ENCODE data around the gene ACTN1. TPM values are rescaled to one million over a fixed set of nuclear protein-coding genes. Genes with fewer than 3 reads are reported as not detected.

Gene ACTN1
- polyA plus RNA-seq, 1 experiment = 641 TPM

DNA sequence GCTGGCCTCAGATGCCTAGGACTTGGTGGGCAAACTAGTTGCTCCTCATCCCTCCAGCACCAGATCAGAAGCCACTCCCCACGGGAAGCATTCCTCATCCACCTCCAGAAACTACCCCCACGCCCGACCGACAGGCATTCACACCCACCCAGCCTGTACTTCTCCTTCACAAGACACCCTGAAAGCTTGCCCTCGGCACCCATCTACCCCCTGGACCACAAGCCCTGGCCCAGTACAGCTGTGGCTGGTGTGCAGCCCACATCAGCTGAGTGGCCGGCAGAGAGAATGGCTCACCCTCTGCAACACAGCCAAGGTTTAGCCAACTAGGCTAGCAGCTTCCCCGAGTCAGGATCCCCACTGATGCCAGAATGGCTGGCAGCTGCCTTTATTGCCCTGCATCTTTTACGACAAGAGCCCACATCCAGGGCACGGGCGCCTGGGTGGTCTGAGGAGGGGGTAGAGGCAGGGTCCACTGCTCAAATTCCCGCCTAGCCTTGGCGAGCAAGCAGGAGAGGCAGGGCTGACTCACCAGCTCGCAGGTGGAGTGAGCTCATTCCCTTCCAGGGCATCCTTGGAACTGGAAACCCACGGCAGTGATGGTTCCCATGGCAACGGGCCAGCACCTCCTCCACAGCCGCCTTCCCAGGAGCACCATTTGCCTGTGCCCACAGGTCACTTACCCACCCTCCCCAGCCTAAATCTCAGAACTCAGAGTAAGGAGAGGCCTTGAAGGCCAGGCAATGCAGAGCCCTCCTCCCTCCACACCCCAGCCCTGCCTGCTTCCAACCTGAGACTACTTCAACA lies 17.1 kb downstream of the ACTN1 start:
- H3K9me3 ChIP-seq (ENCODE audit: control insufficient read depth, insufficient read depth, low read length) = no peaks in the 10 kb centered on the region
- ChIA-PET CTCF (interaction anchor here (1.8 to 2.1 kb wide), 2 partner anchors 10 to 51 kb away, joined by 5 read pairs; no protein-coding TSS in a partner anchor), POLR2A (interaction anchor here (1.0 to 1.4 kb wide), 3 partner anchors 9 to 16 kb away, joined by 4 to 8 read pairs (median 5); no protein-coding TSS in a partner anchor)
- H3K27me3 ChIP-seq (ENCODE audit: control insufficient read depth, insufficient read depth, low read length) = no peaks in the 10 kb centered on the region
- no peak for DNase-seq (ENCODE audit: low read depth, low spot score)
- peak overlapping the region; percentile 68 for H3K27ac ChIP-seq (ENCODE audit: low read depth, low read length)
- no peak for TF ChIP-seq CTCF (IDR thresholded peaks at IDR 0.05; ENCODE audit: low read depth, low read length)
- H3K4me3 ChIP-seq (ENCODE audit: low read depth, low read length) = no peak overlapping the region

DNA sequence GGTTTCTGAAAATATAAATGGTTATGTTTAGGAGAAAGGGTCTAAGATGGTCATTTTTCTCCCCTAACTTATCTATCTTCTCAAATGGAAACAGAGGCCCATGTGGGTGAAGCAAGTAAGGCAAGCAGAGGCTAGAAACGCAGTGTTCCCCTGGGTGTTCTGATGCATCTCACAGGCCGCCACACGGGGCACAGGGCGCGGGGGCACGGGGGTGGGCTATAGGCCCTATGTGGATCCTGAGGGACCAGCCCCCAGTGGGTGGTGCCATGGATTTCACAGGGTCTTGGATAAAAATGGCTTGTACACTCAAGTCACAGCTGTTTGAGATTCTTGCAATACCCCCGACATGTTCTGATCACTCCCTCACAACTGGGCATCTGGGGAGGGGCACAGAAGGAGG lies 17.7 kb downstream of the ACTN1 start:
- no peaks in the 10 kb centered on the region for H3K9me3 ChIP-seq (ENCODE audit: control insufficient read depth, insufficient read depth, low read length)
- no peaks in the 10 kb centered on the region for H3K27me3 ChIP-seq (ENCODE audit: control insufficient read depth, insufficient read depth, low read length)
- no peak overlapping the region for H3K4me3 ChIP-seq (ENCODE audit: low read depth, low read length)
- no peak for TF ChIP-seq CTCF (IDR thresholded peaks at IDR 0.05; ENCODE audit: low read depth, low read length)
- POLR2A ChIA-PET = interaction anchor here (0.6 to 1.4 kb wide), 5 partner anchors 8 to 135 kb away, joined by 3 to 8 read pairs (median 4); no protein-coding TSS in a partner anchor
- peak overlapping the region; percentile 61 for H3K27ac ChIP-seq (ENCODE audit: low read depth, low read length)
- no peak for DNase-seq (ENCODE audit: low read depth, low spot score)
- CTCF ChIA-PET = interaction anchor here (1.4 to 2.1 kb wide), 3 partner anchors 10 to 146 kb away, joined by 4 to 5 read pairs (median 5); no protein-coding TSS in a partner anchor

DNA sequence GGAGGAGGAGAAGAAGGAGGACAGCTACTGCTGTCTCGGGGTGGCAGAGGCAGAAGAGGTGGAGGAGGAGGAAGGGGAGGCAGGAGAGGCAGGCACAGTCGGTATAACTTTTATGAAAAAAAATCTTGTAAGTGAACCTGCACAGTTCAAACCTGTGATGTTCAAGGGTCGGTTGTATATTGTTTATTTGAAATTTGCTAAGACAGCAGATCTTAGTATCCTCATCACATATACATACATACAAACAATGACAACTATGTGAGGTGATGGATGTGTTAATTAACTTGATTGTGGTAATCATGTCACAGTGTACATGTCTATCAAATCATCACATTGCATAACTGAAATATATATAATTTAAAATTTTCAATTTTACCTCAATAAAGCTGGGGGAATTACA lies 19.0 kb downstream of the ACTN1 start:
- no peak for TF ChIP-seq CTCF (IDR thresholded peaks at IDR 0.05; ENCODE audit: low read depth, low read length)
- ChIA-PET POLR2A (interaction anchor here (0.7 kb wide), 1 partner anchor 31 kb away, joined by 3 read pairs; no protein-coding TSS in a partner anchor), CTCF (interaction anchor here (1.4 to 2.1 kb wide), 3 partner anchors 8 to 147 kb away, joined by 4 to 5 read pairs (median 5); no protein-coding TSS in a partner anchor)
- Histone ChIP-seq H3K27ac (ENCODE audit: low read depth, low read length) (no peak overlapping the region), H3K4me3 (ENCODE audit: low read depth, low read length) (no peak overlapping the region), H3K27me3 (ENCODE audit: control insufficient read depth, insufficient read depth, low read length) (no peaks in the 10 kb centered on the region), H3K9me3 (ENCODE audit: control insufficient read depth, insufficient read depth, low read length) (no peaks in the 10 kb centered on the region)
- no peak for DNase-seq (ENCODE audit: low read depth, low spot score)

- no peak for DNase-seq (ENCODE audit: low read depth, low spot score)
- Histone ChIP-seq H3K27me3 (ENCODE audit: control insufficient read depth, insufficient read depth, low read length) (no peaks in the 10 kb centered on the region), H3K27ac (ENCODE audit: low read depth, low read length) (peak overlapping the region; percentile 33), H3K4me3 (ENCODE audit: low read depth, low read length) (no peak overlapping the region), H3K9me3 (ENCODE audit: control insufficient read depth, insufficient read depth, low read length) (no peaks in the 10 kb centered on the region)
- CTCF ChIA-PET = interaction anchor here (0.6 to 1.2 kb wide), 3 partner anchors 16 to 148 kb away, joined by 3 read pairs; no protein-coding TSS in a partner anchor
- TF ChIP-seq CTCF (IDR thresholded peaks at IDR 0.05; ENCODE audit: low read depth, low read length) = no peak
- POLR2A ChIA-PET = interaction anchor here (0.6 to 1.8 kb wide), 7 partner anchors 9 to 113 kb away, joined by 3 to 9 read pairs (median 4); no protein-coding TSS in a partner anchor
These were observed 20.1 kb downstream of the ACTN1 start for GRCh38 chr14:68959035-68959434.

- peak overlapping the region; percentile 33 for H3K27ac ChIP-seq (ENCODE audit: low read depth, low read length)
- no peak for DNase-seq (ENCODE audit: low read depth, low spot score)
- CTCF ChIA-PET = interaction anchor here (0.6 to 1.3 kb wide), 3 partner anchors 17 to 149 kb away, joined by 3 to 5 read pairs (median 3); no protein-coding TSS in a partner anchor
- TF ChIP-seq CTCF (IDR thresholded peaks at IDR 0.05; ENCODE audit: low read depth, low read length) = no peak
- no peaks in the 10 kb centered on the region for H3K9me3 ChIP-seq (ENCODE audit: control insufficient read depth, insufficient read depth, low read length)
- POLR2A ChIA-PET = interaction anchor here (0.6 to 2.2 kb wide), 7 partner anchors 9 to 113 kb away, joined by 3 to 9 read pairs (median 4); no protein-coding TSS in a partner anchor
- H3K27me3 ChIP-seq (ENCODE audit: control insufficient read depth, insufficient read depth, low read length) = no peaks in the 10 kb centered on the region
- no peak overlapping the region for H3K4me3 ChIP-seq (ENCODE audit: low read depth, low read length)
These were observed 20.5 kb downstream of the ACTN1 start for GRCh38 chr14:68958553-68958952.

Measured in AG04450 (cell line).